SH-SY5Y (cell line): ENCODE results near the gene SVEP1.

Experiments used
- GATA2 ChIP-seq: IDR thresholded peaks from 2 replicates; pipeline ENCODE4 v1.6.1; 2011; ENCODE audit warnings: mild to moderate bottlenecking, low read depth, low read length
- GATA3 ChIP-seq: IDR thresholded peaks from 2 replicates; pipeline ENCODE4 v1.6.1; 2011; ENCODE audit warnings: low read depth, mild to moderate bottlenecking, low read length, moderate library complexity

- TF ChIP-seq GATA2 (no peak), GATA3 (no peak)
Observed at GRCh38 chr9:110444911-110445310, 134.6 kb downstream of the SVEP1 start.
